ENCODE measurements around the gene NEK11.

Gene NEK11

GRCh38 chr3:131349454-131349853, 322.8 kb downstream of the NEK11 start:
- TF ChIP-seq CTCF (IDR thresholded peaks at IDR 0.05; ENCODE audit: control insufficient read depth, insufficient read depth, low read depth, low read length, missing control alignments) = no peak
- DNase-seq (ENCODE audit: low read depth) = no peak
- no peak overlapping the region for H3K4me3 ChIP-seq (ENCODE audit: control insufficient read depth, low read depth, low read length)

GRCh38 chr3:131349946-131350347, 323.3 kb downstream of the NEK11 start:
- TF ChIP-seq CTCF (IDR thresholded peaks at IDR 0.05; ENCODE audit: control insufficient read depth, insufficient read depth, low read depth, low read length, missing control alignments) = no peak
- H3K4me3 ChIP-seq (ENCODE audit: control insufficient read depth, low read depth, low read length) = no peak overlapping the region
- DNase-seq (ENCODE audit: low read depth) = peak; percentile 35

GRCh38 chr3:131350506-131350905, 323.8 kb downstream of the NEK11 start:
- DNase-seq (ENCODE audit: low read depth) = no peak
- no peak overlapping the region for H3K4me3 ChIP-seq (ENCODE audit: control insufficient read depth, low read depth, low read length)

GRCh38 chr3:131353016-131353877, 326.6 kb downstream of the NEK11 start:
- no peak for DNase-seq (ENCODE audit: low read depth)
- no peak overlapping the region for H3K4me3 ChIP-seq (ENCODE audit: control insufficient read depth, low read depth, low read length)
- no peak for TF ChIP-seq CTCF (IDR thresholded peaks at IDR 0.05; ENCODE audit: control insufficient read depth, insufficient read depth, low read depth, low read length, missing control alignments)

More at GRCh38 chr3:131350506-131350905, 323.8 kb downstream of the NEK11 start:
- no peak for TF ChIP-seq CTCF (IDR thresholded peaks at IDR 0.05; ENCODE audit: control insufficient read depth, insufficient read depth, low read depth, low read length, missing control alignments)

- H3K4me3 ChIP-seq (ENCODE audit: control insufficient read depth, low read depth, low read length) = no peak overlapping the region
- no peak for DNase-seq (ENCODE audit: low read depth)
- TF ChIP-seq CTCF (IDR thresholded peaks at IDR 0.05; ENCODE audit: control insufficient read depth, insufficient read depth, low read depth, low read length, missing control alignments) = no peak
These were observed 327.3 kb downstream of the NEK11 start for GRCh38 chr3:131353986-131354385.

- peak; percentile 20 for DNase-seq (ENCODE audit: low read depth)
- no peak for TF ChIP-seq CTCF (IDR thresholded peaks at IDR 0.05; ENCODE audit: control insufficient read depth, insufficient read depth, low read depth, low read length, missing control alignments)
- H3K4me3 ChIP-seq (ENCODE audit: control insufficient read depth, low read depth, low read length) = no peak overlapping the region
These were observed 329.4 kb downstream of the NEK11 start for GRCh38 chr3:131356006-131356595.

Measured in AG09309 (cell line).